ENCODE results near the gene WASHC3.
"Not testable (repeated sequence)": the region's sequence is repeated elsewhere in the genome, so short reads cannot be mapped to it uniquely, and the experiment has no call there.

The WASHC3 gene, protein sequence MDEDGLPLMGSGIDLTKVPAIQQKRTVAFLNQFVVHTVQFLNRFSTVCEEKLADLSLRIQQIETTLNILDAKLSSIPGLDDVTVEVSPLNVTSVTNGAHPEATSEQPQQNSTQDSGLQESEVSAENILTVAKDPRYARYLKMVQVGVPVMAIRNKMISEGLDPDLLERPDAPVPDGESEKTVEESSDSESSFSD

DNA sequence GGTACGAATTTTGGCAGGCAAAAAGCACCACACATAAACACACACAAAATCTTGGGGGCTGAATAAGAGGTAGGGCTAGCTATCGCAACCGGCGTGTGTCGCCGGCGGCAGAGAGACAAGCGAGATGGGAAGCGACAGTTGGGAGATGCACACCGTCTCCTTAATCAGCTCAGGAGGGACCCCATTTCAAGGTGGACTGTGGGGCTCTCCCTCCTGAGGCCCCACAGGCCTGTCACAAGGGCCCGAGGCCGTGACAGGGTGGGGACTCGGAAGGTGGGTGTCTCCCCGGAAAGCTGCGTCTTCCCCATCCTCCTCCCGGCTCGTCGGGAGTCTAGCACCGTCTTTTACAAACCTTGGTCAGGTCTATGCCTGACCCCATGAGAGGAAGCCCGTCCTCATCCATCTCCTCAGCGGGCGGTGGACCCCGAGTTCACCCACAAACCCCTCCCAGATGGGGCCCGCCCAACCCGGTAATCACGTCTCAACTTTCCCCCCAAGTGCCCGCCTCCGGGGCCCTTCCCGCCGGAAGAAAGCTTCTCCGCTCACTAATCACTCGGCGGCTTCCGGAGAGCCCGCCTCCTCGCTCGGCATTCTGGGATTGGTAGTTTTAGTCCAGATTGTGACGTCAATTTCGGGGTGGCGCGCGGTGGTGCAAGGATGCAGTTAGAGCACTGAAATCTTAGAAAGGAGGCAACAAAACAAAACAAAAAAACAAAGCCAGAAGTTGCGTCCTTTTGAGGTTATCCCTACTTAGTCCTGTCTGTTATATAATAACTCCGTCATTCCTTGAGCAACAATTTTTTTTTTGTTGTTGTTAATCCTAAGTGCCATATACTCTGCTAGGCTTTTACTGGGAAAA, at the start of gene WASHC3:
TSS of gene WASHC3 (minus strand) at position 432 of the 859 bp plus-strand sequence. CDS start at position 403, 29 bp downstream.
- peak; percentile 83 to 90 for DNase-seq (ENCODE audit: low read depth in 1 of 2, low spot score in 1 of 2)

DNA sequence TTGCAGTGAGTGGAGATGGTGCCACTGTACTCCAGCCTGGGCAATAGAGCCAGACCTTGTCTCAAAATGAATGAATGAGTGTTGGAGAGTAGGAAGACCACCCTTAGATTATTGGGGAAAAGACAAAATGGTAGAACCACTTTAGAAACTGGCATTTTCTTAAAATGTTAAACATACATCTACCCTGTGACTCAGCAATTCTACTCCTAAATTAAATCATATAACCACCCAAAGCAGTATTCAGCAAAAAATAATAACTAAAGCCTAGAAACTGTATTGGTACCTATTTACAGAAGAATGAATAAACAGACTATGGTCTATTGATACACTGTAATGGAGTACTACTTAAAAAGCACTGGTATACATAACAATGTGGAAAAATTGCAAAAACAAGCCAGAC, 49.0 kb upstream of the WASHC3 start:
- DNase-seq (ENCODE audit: low read depth in 1 of 2, low spot score in 1 of 2) = no peak

DNA sequence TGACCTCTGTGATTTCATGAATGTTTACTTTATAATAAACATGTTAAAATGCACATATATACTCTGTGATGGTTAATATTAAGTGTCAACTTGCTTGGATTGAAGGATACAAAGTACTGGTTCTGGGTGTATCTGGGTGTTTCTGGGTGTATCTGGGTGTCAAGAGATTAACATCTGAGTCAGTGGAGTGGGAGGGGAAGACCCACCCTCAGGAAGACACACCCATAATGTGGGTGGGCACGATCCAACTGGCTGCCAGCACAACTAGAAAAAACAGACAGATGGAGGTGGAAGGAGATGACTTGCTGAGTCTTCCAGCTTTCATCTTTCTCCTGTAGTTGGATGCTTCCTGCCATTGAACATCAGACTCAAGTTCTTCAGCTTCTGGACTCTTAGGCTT, 46.2 kb upstream of the WASHC3 start:
- no peak for DNase-seq (ENCODE audit: low read depth in 1 of 2, low spot score in 1 of 2)

DNA sequence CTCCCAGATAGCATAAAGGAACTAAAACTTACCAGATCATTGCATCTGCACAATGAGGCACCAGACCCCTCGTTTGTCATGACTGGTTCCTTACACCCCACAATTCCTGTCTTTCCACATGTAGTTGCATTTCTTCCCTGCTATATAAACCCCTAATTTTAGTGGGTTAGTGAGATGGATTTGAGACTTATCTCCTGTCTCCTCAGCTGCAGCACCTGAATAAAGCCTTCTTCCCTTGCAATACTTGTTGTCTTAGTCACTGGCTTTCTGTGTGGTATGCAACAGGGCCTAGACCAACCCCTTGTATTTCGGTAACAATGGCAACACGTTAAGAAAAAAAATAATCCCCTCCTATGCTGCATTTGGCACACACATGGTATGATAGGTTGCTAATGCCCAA, 45.1 kb upstream of the WASHC3 start:
- DNase-seq (ENCODE audit: low read depth in 1 of 2, low spot score in 1 of 2) = no peak

GRCh38 chr12:102096855-102097254, 35.1 kb upstream of the WASHC3 start:
- no peak for DNase-seq (ENCODE audit: low read depth in 1 of 2, low spot score in 1 of 2)

- no peak for DNase-seq (ENCODE audit: low read depth in 1 of 2, low spot score in 1 of 2)
Measured at GRCh38 chr12:102095677-102096263, 34.0 kb upstream of the WASHC3 start.

- no peak for DNase-seq (ENCODE audit: low read depth in 1 of 2, low spot score in 1 of 2)
Measured at GRCh38 chr12:102093319-102093718, 31.5 kb upstream of the WASHC3 start.

DNA sequence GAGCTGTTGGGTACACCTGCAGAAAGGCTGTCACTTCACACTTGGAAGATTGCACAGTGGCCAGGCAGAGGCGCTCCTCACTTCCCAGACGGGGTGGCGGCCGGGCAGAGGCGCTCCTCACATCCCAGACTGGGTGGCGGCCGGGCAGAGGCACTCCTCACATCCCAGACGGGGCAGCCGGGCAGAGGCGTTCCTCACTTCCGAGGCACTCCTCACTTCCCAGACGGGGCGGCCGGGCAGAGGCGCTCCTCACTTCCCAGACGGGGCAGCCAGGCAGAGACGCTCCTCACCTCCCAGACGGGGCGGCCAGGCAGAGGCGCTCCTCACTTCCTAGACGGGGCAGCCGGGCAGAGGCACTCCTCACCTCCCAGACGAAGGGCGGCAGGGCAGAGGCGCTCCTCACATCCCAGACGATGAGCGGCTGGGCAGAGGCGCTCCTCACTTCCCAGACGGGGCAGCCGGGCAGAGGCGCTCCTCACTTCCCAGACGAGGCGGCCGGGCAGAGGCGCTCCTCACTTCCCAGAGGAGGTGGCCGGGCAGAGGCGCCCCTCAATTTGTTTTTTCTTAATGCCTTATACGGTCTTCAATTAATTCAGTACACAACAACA, 27.5 kb upstream of the WASHC3 start:
- DNase-seq (ENCODE audit: low read depth in 1 of 2, low spot score in 1 of 2) = not testable (repeated sequence)

GRCh38 chr12:102080842-102081241, 19.1 kb upstream of the WASHC3 start:
- DNase-seq (ENCODE audit: low read depth in 1 of 2, low spot score in 1 of 2) = no peak

GRCh38 chr12:102072092-102072491, 10.3 kb upstream of the WASHC3 start:
- not testable (repeated sequence) for DNase-seq (ENCODE audit: low read depth in 1 of 2, low spot score in 1 of 2)

DNA sequence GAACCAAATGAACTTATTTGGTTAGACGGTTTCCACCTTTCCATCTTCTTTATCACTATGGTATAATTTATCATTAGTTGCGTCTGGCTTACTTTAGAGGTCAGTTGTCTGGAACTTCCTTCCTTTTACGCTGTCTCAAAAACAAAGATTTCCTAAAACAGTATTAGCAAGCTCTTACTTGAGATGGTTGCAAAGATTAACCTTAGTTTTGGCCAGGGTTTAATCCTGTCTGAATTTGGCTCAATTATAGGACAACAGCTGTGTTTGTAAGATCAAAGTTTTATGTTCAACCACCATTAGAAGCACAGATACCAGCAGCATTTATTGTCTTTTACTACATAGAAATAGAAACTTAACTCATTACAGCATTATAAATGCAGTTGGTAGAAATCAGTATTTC, 7.9 kb upstream of the WASHC3 start:
- DNase-seq (ENCODE audit: low read depth in 1 of 2, low spot score in 1 of 2) = no peak

DNA sequence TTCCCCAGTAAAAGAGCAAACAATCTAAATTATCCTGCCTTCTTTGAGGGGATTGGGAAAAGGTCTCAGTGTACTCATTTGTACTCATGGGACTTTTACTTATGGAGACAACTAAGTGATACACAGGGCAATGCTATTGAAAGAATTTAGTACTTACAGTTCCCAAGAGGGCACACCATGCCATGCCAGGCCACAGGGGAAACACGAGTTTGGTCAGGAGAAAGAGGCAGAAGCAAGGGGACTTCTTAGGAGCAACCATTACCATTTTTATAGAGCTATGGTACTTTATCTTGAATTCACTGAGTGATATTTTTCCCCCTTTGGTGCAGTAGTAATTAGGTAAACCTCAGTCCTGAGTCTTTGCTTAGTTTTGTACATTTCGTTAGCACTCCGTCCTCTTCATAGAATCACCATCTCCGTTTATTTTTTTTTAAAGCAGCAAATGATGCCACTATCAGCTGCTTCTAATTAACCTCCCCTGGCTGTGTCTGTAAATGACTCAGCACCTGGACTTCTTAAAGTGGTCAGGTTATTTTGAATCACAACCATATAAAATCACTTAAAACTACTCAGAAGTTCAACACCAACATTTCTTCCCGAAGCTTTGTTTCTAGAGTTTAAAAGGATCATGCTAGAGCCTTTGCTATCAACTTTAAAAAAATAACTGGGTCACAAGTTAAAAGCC, 5.9 kb upstream of the WASHC3 start:
- DNase-seq (ENCODE audit: low read depth in 1 of 2, low spot score in 1 of 2) = no peak

DNA sequence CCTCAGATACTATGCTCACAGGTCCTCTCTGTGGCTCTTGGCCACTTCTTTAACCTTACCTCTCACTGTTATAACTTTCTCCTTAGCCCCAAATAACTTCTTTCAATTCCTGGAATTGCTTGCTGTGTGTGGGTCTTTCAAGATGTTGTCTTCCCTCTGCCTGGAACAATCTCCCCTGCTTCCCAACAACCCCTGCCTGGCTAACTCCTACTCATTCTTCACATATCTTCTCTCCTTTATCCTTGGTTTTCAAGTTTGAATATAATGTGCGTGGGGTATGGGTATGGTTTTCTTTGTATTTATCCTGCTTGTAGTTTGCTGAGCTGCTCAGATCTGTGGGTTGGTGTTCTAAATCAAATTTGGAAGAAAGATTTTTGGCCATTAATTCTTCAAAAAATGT, 2.7 kb upstream of the WASHC3 start:
- no peak for DNase-seq (ENCODE audit: low read depth in 1 of 2, low spot score in 1 of 2)

DNA sequence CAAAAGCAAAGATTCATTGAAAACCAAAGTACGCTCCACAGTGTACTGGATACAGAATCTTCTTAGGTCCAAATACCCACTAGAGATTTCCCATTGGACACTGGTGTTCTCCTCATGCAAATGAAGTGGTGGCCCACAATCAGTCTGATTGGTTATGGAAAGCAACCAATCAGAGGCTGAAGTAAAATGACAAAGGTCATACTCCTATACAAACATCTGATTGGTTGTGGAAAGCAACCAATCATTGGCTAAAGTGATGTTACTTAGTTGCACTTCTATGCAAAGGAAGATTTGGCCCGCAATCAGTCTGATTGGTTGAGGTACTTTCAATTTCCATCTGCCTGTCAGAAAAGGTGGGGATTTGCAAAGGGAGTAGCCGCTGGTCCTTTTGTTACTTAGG, 1.3 kb upstream of the WASHC3 start:
- no peak for DNase-seq (ENCODE audit: low read depth in 1 of 2, low spot score in 1 of 2)

DNA sequence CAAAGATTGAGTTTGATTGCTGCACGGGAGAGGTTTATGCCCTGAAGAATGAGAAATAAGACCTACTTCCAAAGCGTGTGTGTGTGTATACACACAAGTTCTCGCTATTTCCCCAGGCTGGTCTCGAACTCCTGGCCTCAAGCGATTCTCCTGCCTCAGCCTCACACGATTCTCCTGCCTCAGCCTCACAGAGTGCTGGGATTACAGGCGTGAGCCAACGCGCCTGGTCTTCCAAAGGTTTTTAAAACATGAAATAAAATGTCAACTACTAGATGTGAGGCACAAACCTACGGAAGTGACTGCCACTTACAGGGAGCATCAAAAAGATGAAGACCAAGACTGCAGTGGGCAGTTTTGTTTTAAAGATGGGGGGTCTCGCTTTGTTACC, 622 bp upstream of the WASHC3 start:
- no peak for DNase-seq (ENCODE audit: low read depth in 1 of 2, low spot score in 1 of 2)

- no peak for DNase-seq (ENCODE audit: low read depth in 1 of 2, low spot score in 1 of 2)
Measured at GRCh38 chr12:102061096-102061559, 663 bp downstream of the WASHC3 start.

DNA sequence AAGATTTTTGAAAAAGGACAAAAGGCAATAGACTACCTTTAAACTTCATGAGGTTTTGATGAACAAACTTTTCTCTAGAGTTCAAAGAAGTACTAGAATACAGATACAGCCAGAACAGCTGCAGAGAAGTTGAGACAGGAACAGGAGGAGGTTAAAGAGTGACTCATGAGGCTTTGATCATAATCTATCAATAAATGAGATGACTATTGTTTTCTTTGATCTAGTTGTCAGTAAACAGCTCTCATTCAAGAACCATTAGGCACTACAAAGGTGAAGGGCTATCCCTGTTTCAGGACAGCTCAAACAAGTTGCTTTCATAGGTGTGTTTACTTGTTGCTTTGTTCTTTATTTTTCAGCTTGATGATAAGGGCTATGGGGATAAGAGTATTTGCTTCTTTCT, 2.4 kb downstream of the WASHC3 start:
- no peak for DNase-seq (ENCODE audit: low read depth in 1 of 2, low spot score in 1 of 2)

DNA sequence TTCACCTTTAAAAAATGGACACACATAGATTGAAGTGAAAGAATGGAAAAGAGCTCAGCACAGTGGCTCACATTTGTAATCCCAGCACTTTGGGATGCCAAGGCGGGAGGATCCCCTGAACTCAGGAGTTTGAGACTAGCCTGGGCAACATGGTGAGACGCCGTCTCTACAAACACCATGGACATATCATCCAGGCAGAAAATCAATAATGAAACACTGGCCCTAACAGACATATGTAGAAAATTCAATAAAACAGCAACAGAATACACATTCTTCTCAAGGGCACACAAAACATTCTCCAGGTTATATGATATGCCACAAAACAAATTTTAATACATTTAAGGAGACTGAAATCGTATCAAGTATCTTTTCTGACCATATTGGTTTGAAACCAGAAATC, 7.4 kb downstream of the WASHC3 start:
- DNase-seq (ENCODE audit: low read depth in 1 of 2, low spot score in 1 of 2) = no peak

- DNase-seq (ENCODE audit: low read depth in 1 of 2, low spot score in 1 of 2) = no peak
Measured at GRCh38 chr12:102053062-102053349, 8.8 kb downstream of the WASHC3 start.

DNA sequence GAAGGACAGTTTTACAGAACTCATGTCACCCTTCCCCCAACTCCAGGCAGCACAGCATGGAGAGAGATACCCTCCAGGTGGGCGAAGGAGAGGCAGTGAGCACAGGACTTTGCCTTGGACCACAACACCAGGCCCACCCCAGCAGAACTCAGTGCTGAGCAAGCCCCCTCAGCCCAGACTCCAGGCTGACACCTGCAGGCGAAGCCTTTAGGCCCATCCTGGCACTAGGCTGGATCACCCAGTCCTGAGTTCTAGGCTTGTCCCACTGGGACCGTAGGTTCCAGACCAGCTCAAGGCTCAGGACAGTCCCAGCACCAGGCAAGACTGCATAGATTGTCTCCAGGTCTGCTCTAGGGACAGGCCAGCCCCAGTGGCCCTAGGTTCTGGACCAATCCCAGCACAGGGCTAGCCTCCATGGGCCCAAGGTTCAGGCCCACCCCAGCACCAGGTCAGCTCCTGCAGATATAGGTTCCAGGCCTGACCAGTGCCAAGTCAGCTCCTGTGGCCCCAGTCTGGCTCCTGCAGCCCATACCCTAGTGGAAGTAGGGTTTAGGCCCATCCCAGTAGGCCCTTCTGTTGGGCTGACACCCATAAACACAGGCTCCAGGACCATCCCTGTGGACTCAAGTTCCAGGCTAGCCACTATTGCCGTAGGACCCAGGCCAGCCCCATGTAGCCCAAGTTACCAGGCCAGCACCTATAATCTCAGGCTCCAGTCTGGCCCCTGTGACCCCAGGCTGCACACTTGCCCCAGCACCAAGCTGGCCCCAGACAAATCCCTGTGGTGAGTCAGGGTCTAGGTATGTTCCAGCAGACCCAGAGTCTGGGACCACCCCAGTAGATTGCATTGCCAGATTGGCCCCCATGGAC, 9.4 kb downstream of the WASHC3 start:
- DNase-seq (ENCODE audit: low read depth in 1 of 2, low spot score in 1 of 2) = no peak

Measured in activated CD4-positive, alpha-beta T cell treated with anti-CD3 and anti-CD28 coated beads, Interleukin-2, amount 50 U/mL, for 24 hours (primary cell).